ENCODE data around the gene SLCO3A1.

SLCO3A1 gene

GRCh38 chr15:92009162-92009561 lies 155.7 kb downstream of the SLCO3A1 start:
- Histone ChIP-seq H3K4me3 (replicated peaks; ENCODE audit: insufficient read depth, low read length) (no peak overlapping the region), H3K27ac (replicated peaks) (no peak overlapping the region), H3K27me3 (ENCODE audit: insufficient read depth, poor library complexity, severe bottlenecking) (no peaks in the 10 kb centered on the region)
- TF ChIP-seq CTCF (IDR thresholded peaks at IDR 0.05; ENCODE audit: insufficient read depth, low read length), result no peak
- no peak for TF ChIP-seq SPI1 (IDR thresholded peaks at IDR 0.05; ENCODE audit: borderline replicate concordance, low read depth)
- TF ChIP-seq GABPA (IDR thresholded peaks at IDR 0.05; ENCODE audit: low read depth), result no peak
- TF ChIP-seq POLR2AphosphoS5 (IDR thresholded peaks at IDR 0.05; ENCODE audit: low read depth), result no peak
- TF ChIP-seq REST (IDR thresholded peaks at IDR 0.05; ENCODE audit: insufficient replicate concordance, low read depth), result no peak
- no peak for DNase-seq (ENCODE audit: low read depth in 1 of 2, low spot score in 1 of 2)

- TF ChIP-seq REST (IDR thresholded peaks at IDR 0.05; ENCODE audit: insufficient replicate concordance, low read depth) (no peak), CTCF (IDR thresholded peaks at IDR 0.05; ENCODE audit: insufficient read depth, low read length) (no peak)
- no peaks in the 10 kb centered on the region for H3K27me3 ChIP-seq (ENCODE audit: insufficient read depth, poor library complexity, severe bottlenecking)
- DNase-seq (ENCODE audit: low read depth in 1 of 2, low spot score in 1 of 2), result no peak
- H3K27ac ChIP-seq (replicated peaks), result no peak overlapping the region
- no peak overlapping the region for H3K4me3 ChIP-seq (replicated peaks; ENCODE audit: insufficient read depth, low read length)
These were observed 158.3 kb downstream of the SLCO3A1 start for GRCh38 chr15:92011611-92012367.

GRCh38 chr15:92012368-92012629 lies 158.8 kb downstream of the SLCO3A1 start:
- no peak overlapping the region for H3K4me3 ChIP-seq (replicated peaks; ENCODE audit: insufficient read depth, low read length)
- TF ChIP-seq POLR2AphosphoS5 (IDR thresholded peaks at IDR 0.05; ENCODE audit: low read depth), result no peak
- TF ChIP-seq GABPA (IDR thresholded peaks at IDR 0.05; ENCODE audit: low read depth), result no peak
- no peak for TF ChIP-seq SPI1 (IDR thresholded peaks at IDR 0.05; ENCODE audit: borderline replicate concordance, low read depth)
- TF ChIP-seq REST (IDR thresholded peaks at IDR 0.05; ENCODE audit: insufficient replicate concordance, low read depth), result no peak
- TF ChIP-seq CTCF (IDR thresholded peaks at IDR 0.05; ENCODE audit: insufficient read depth, low read length), result no peak
- no peak for DNase-seq (ENCODE audit: low read depth in 1 of 2, low spot score in 1 of 2)
- no peak overlapping the region for H3K27ac ChIP-seq (replicated peaks)
- no peaks in the 10 kb centered on the region for H3K27me3 ChIP-seq (ENCODE audit: insufficient read depth, poor library complexity, severe bottlenecking)

All from HL-60 (cell line).